GM18870 (cell line): Measurements from ENCODE around the gene SLC25A25.

Source experiments
- ATAC-seq: cut with Tn5 transposase; IDR thresholded peaks from one replicate; pipeline ENCODE4 v1.9.1; 2021; ENCODE audit warnings: moderate library complexity; ENCODE audit not compliant: unreplicated experiment

Gene SLC25A25

DNA sequence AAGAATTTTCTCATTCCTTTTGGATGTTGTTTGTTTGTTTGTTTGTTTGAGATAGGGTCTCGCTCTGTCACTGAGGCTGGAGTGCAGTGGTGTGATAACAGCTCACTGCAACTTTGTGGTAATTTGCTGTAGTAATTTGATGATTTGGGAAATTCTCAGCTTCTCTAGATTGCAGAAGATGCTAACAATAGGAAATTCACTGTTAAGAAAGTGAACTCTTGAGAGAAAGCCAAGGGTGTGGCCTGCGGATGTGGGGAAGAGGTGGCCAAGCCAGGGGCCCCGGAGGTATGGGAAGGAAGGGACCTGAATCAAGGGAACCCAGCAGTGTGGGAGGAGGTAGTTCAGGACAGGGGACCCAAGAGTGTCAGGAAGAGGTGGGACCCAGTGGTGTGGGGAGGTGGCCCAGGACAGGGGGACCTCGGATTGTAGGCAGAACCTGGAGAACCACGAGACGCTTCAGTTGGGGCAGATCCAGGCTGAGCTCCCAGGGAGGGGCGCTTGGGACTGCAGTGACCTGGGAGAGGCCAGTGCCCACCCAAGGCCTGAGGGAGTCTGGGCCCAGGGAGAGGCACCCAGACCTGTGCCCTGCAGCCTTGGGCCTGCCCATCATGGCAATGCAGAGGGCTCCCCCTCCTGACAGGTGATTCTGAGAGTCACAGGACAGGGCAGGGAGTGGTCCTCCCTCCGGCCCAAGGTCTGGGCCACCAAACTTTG lies 75.7 kb downstream of the SLC25A25 start:
- no peak for ATAC-seq

GRCh38 chr9:128144239-128145181 lies 76.5 kb downstream of the SLC25A25 start:
- no peak for ATAC-seq

DNA sequence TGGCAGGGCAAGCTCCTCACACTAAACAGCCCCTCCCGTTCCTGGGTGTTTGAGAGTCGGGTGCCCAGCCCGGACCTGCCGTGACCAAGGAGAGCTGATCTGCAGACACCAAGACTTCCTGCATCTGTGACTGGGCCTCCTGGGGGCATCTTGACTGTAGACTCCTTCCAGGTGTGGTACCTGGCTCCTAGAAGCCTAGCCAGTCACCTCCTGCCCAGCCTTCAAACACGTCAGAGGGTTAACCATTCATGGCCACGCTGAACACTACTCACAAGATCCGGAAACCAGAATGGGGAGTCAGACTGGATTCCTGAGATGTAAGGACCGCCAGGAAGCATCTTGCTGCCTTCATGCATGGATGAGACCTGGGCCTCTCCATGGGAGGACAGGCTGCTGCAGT lies 77.5 kb downstream of the SLC25A25 start:
- no peak for ATAC-seq

DNA sequence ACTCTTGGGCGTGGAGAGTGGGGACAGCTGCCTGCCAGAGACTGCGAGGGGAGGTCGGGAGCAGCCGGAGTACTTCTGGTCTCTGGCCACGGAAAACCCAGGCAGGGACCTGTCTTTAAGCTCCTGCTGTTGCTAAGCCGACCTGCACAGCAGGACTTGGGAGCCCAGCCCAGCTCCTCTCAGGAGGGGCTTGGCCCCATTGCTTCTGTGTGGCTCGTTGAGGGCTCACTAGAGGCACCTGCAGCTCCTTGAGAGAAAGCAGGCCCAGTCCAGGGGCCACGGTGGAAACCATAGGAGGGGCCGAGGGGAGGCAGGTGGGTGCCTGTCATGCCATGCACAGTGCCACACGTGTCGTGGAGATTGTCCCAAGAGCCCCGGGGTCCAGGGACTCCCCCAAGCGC lies 77.9 kb downstream of the SLC25A25 start:
- ATAC-seq: no peak

DNA sequence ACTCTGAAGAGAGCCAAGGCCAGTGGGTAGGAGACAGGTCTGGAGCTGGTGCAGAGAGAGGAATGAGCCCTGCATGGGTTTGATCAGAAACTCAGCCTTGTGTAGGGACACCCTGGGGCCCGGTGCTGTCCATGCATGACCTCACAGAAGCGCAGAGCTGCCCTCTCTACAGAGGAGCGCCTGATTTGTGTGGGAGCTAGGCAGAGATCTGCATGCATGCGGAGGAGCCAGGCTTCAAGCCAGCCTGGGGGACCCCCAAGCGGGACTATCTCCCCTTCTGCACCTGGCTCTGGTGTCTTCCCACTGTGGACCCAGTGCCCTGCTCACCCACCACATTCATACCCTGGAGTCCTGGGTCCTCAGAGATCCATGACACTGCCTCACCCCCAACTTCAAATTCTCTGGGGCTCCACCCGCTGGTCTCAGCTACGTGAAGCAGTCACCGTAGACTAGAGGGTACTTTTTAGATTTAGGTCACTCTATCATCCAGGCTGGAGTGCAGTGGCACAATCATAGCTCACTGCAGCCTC lies 78.6 kb downstream of the SLC25A25 start:
- no peak for ATAC-seq

GRCh38 chr9:128148509-128149000 lies 80.5 kb downstream of the SLC25A25 start:
- no peak for ATAC-seq

DNA sequence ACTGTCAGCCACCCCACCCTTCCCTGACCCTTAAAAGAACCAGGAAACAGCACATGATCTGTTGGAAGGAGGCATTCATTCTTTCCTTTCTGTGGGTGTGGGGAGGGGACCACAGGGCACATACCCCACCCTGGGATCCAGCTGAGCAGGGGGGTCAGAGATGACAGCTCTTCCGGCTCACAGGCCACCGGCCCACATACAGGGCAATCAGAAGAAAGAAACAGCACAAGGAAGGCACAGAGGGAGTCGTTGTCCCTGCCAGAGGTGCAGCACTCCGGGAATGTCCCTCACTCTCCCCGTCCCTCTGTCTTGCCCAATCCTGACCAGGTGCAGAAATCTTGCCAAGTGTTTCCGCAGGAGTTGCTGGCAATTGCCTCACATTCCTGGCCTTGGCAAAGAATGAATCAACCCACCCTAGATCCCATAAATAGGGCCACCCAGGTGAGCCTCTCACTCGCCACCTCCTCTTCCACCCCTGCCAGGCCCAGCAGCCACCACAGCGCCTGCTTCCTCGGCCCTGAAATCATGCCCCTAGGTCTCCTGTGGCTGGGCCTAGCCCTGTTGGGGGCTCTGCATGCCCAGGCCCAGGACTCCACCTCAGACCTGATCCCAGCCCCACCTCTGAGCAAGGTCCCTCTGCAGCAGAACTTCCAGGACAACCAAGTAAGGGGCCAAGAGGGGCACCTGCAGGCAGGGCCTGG lies 81.1 kb downstream of the SLC25A25 start, which contains the start of gene LCN2:
Gene LCN2 (plus strand): TSS at position 453 of the 701 bp plus-strand sequence. CDS start 73 bp downstream, at position 526.
- no peak for ATAC-seq

GRCh38 chr9:128149951-128150593 lies 82.0 kb downstream of the SLC25A25 start:
- no peak for ATAC-seq

GRCh38 chr9:128150594-128151308 lies 82.7 kb downstream of the SLC25A25 start:
- ATAC-seq: no peak

DNA sequence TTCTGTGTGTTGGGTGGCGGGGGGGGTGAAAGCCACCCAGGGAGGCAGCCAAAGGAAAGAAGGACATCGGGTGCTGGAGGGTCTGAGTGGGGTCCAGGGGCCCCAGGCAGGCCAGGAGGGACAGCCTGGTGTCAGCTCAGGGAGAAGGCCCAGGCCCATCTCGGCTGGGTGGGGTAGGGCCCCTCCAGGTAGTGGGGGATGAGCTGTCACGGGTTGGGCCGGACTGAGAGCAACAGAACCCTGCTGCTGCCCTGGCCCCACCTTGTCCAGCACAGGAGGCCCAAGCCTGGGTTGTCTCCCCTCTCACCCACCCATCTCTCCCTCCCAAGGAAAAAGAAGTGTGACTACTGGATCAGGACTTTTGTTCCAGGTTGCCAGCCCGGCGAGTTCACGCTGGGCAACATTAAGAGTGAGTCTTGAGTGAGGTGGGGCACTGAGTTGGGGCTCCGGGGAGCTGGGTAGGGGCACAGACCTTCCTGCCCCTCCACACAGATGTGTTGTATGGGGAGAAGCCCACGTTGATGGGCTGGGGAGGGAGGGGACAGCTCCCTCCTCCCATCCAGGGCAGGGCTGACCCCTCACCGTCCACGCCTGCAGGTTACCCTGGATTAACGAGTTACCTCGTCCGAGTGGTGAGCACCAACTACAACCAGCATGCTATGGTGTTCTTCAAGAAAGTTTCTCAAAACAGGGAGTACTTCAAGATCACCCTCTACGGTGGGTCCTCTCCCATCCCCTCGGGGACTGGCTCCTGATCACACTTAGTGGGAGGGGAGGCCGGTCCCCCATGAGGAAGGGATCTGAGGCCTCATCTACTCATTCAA lies 83.5 kb downstream of the SLC25A25 start:
- no peak for ATAC-seq

DNA sequence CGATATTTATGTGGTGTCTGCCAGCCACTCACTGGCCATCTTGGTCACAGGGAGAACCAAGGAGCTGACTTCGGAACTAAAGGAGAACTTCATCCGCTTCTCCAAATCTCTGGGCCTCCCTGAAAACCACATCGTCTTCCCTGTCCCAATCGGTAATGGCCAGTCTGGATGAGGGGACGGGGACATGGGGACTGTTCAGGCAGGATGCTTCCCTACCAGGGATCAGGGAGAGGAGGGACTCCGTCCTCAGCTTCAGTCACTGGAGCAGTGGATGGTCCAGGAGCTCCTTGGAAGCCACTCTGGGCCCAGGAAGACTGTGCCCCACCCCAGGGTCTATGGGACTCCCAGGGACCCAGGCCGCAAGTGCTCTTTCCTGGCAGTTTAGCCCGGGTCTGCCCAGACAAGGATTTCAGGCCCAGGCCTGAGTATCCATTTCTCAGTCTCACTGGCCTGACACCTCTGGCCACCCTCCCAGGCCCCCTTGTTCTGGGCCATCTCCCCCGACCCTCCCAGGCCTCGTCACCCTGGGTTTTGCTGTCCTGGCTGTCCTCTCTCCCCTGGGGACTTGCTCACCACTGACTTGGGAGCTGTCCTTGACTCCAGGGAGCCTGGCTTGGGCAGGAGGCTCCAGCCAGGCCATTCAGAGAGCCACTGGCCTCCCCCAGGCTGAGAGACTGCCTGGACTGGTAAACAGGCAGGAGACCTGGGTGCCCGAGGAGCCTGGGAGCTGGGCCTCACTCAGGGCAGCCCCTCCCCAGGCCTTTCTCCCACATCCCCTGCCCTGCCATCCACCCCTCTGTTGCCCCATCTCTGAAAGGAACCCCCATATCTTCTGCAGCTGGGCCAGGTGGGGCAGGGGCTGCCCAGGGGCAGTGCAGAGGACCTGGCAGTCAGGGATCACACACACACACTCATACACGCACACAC lies 84.4 kb downstream of the SLC25A25 start:
- ATAC-seq: no peak

- no peak for ATAC-seq
Observed at GRCh38 chr9:128153060-128153946, 85.3 kb downstream of the SLC25A25 start.

DNA sequence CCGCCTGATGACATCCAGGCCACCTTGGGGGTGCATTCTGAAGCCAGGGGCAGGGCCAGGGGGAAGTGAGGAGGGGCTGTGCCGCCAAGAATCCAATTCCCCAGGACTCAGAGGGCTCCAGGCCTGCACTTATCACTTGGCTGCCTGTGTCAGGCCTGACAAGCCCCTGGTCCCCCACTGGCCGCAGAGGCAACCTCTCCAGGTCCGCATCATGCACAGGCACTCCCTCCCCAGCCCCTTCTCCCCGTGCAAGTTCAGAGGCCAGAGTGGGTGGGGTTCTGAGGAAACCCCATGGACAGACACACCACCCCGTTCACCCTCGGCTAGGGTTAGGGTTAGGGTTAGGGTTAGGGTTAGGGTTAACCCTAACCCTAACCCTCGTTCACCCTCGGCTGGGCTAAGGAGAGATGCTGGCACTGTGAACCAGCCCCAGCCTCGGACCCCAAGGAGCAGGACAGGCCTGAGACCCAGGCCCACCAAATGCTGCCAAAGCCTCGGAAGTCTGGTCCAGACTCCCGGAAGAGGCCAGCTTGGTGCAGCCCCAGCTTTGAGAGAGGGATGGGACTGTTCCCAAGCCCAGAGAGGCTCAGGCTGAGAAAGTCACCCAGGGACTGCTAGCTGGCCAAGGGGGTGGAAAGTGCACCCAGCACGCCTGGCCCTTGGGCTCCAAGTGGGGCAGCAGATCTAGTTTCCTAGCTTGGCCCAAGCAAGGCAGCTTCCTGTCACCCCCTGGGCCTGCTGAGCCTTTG lies 86.1 kb downstream of the SLC25A25 start:
- ATAC-seq: no peak

GRCh38 chr9:128155736-128156500 lies 87.9 kb downstream of the SLC25A25 start:
- no peak for ATAC-seq
